GM21619 (cell line): ENCODE data around the gene HMGA1.
A peak's percentile ranks its signal among the peaks of the same experiment; 100 is the strongest.

Experiments
- ATAC-seq: cut with Tn5 transposase; IDR thresholded peaks from one replicate; pipeline ENCODE4 v1.9.1; 2021; ENCODE audit not compliant: unreplicated experiment

Gene HMGA1

GRCh38 chr6:34223956-34224940, 12.4 kb upstream of the HMGA1 start:
- ATAC-seq = peak; percentile 87

GRCh38 chr6:34225551-34225950, 11.1 kb upstream of the HMGA1 start:
- ATAC-seq = no peak

GRCh38 chr6:34226066-34226465, 10.6 kb upstream of the HMGA1 start:
- no peak for ATAC-seq

- no peak for ATAC-seq
Measured at GRCh38 chr6:34226731-34227586, 9.7 kb upstream of the HMGA1 start.

DNA sequence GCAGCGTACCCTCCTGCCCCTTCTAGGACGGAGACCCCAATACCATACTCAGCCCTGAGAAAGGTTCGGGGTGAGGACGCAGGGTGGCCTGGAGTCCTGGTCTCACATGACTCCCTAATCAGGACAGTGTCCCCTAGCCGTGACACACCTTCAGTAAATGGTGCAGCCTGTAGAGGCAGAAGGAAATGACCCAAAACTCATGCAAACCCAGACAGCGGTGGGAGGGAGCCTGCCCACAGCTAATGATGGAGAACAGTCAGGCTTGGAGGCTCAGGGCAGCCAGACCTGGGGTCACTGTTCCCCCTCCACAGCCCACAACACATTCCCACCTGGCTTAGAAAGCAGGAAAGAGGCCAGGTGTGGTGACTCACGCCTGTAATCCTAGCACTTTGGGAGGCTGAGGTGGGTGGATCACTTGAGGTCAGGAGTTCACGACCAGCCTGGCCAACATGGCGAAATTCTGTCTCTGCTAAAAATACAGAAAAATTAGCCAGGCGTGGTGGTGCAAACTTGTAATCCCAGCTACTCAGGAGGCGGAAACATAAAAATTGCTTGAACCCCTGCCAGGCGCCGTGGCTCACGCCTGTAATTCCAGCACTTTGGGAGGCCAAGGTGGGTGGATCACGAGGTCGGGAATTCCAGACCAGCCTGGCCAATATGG, 8.8 kb upstream of the HMGA1 start:
- no peak for ATAC-seq

GRCh38 chr6:34229877-34230276, 6.8 kb upstream of the HMGA1 start:
- ATAC-seq = no peak

- ATAC-seq = no peak
Measured at GRCh38 chr6:34230653-34231371, 5.9 kb upstream of the HMGA1 start.

DNA sequence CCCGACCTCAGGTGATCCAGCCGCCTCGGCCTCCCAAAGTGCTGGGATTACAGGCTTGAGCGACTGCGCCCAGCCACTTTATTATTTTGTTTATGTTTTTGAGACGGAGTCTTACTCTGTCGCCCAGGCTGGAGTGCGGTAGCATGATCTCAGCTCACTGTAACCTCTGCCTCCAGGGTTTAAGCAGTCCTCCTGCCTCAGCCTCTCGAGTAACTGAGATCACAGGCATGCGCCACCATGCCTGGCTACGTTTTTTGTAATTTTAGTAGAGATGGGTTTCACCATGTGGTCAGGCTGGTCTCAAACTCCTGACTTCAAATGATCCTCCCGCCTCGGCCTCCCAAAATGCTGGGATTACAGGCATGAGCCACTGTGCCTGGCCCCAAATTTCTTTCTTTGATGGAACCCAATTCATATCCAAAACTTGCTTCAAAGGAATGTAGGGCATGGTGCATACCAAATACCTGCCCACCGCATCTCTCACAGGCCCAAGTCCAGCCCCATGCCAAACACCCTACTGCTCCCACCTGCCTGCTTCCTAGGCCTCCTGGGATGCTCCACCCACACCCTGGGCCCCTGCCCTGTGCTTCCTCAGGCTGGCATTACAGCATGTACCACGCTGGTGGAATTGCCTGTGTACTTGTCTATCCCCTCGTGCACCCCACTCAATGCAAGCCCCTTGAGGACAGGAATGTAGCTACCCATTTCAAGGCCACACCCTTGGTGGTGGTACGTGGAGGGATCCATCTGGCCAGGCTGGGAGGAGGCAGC, 4.9 kb upstream of the HMGA1 start:
- no peak for ATAC-seq

- no peak for ATAC-seq
Measured at GRCh38 chr6:34232901-34233300, 3.8 kb upstream of the HMGA1 start.

- no peak for ATAC-seq
Measured at GRCh38 chr6:34233867-34234266, 2.8 kb upstream of the HMGA1 start.

DNA sequence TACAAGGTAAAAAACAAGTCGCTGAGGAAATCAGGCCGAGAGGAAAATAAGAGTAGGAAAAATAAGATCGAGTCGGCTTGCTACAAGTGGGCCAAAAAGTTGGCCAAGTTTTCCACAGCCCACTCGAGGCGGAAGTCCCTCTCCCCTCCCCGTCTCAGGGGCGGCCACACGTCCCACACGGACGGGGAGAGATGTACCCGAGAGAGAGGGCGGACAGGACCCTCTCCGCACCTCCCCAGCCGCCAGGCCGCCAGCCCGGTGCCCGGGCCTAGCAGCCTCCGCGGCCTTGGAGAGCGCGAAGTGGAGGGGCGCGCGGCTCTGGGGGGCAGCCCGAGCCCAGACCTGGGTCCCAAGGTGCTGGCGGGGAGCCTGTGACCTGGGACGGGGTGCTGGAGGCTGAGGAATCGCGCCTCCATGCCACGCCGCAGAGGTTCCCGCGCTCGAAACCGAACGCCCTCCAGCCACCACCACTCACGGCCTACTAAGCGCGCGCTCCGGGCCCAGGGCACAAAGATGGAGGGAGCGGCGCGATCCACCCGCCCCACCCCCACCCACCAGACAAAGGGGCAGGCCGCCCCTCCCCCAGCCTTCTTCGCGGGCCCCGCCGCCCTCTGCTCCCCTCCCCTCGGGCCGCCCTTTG, 1.9 kb upstream of the HMGA1 start:
- ATAC-seq = no peak

GRCh38 chr6:34235307-34236130, 1.2 kb upstream of the HMGA1 start:
- no peak for ATAC-seq

- ATAC-seq = peak; percentile 2
Measured at GRCh38 chr6:34236131-34236442, 586 bp upstream of the HMGA1 start.

DNA sequence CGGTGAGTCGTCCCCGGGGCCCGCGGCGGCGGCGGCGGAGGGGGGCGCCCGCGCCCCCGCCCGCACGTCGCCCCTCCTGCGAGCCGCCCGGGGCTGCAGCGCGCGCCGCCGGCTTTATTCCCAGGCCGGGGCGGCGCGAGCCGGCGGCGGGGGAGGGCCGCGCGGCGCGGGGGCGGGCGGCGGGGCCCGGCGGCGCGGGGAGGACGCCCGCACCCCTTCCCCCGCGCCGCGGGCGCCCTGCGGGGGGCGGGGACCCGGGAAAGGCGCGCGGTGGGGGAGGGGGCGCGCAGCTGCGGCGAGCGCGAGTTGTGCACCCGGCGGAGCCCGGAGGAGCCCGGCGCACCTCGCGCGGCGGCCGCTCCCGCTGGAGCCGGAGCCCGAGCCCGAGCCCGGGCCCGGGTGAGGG, 646 bp downstream of the HMGA1 start:
- ATAC-seq = no peak

DNA sequence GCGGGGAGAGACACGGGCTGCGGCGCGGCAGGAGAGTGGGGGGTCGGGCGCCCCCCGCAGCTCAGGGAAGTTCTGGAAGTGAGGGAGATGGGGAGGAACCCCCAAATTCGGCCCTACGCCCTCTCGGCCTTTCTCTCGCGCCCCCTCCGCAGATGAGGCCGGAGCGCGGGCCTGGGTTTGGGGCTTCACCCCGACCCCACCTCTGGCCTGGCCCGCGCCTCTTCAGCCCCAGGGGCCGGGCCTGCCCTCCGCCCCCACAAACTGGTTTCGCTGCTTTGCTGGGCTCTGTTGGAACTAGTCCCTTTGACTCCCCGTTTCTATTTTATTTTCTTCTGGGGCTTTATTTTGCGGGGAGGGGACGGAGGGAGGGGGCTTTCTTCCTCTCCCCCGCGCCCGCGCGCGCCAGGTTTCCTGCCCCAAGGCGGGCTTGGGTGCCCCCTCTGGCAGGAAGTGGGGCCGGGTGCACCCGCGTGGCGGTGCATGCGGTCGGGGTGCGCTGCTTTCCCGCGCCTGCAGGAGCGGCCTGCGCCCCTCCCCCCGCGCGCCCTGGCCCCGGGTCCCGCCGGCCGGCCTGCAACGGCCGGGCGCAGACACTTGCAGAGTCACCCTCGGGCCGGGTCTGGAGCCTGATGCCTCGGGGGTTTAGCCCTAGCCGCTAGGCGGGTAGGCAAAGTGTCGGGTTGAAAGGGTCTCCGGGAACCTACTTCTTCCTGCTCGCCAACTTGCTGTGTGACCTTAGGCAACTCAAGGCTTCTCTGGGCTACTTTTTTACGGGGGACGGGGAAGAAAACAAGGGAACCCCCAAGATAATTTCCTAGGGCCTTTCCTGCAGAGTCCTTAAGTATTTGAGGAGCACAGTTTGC, 1.3 kb downstream of the HMGA1 start:
- ATAC-seq = no peak

DNA sequence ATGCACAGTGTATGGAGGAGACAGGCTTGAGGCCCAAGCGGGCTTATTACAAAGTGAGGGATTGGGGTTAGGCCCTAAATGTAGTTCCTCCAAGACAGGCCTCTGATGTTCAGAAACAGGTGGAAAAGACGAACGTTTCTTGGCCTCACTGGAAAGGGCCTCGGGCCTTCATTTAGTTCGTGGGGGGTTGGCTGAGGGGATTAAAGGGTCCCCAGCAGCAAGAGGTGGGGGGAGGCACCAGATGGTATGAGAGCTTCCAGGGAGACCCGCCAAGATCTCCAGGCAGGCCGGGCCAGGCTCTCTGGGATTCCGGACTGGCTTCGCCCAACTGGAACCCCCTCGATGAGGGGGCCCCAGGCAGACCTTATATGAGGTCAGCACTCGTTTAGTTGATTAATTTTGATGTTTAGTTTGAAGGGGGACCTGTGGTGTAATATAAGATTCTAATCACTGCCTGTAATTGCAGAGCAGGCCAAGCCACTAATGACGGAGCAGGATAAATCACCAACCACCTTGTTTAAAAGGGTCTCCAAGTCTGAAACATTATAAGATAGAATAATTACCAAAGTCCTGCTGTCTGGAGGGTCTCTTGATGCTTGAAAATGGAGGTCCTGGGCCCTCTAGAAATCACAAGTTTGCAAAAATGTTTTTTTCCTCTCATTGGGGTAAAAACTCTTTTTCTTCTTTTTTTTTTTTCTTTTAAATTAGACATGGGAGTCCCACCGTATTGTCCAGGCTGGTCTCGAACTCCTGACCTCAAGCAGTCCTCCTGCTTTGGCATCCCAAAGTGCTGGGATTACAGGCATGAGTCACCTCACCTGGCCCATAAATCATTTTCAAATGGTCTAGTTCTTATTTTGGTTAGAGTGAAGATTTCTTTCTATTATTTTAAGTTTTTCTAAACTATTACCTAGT, 2.2 kb downstream of the HMGA1 start:
- ATAC-seq = no peak

DNA sequence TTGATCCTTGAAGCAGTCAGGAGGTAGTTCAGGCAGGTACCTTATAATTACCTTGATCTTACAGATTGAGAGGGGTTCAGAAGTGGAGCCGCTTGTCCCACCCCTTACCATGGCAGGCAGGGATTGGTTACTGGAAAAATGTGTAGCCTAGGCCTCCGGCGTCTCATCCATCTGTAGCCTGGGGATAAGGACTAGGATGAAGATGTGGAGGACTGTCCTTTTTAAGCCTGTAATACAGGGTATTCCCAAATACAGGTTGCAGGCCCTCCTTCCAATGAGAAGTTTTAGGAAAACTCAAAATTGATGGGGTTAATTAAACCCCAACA, 2.8 kb downstream of the HMGA1 start:
- ATAC-seq = no peak
